Activated naive CD4-positive, alpha-beta T cell treated with anti-CD3 and anti-CD28 coated beads, Interleukin-2, amount 50 U/mL, for 72 hours (primary cell): ENCODE measurements around the gene RNF166. TPM values are rescaled to one million over a fixed set of nuclear protein-coding genes. Genes with fewer than 3 reads are reported as not detected.
A peak's percentile ranks its signal among the peaks of the same experiment; 100 is the strongest.
"Not testable (repeated sequence)": the region's sequence is repeated elsewhere in the genome, so short reads cannot be mapped to it uniquely, and the experiment has no call there.

Experiments used
- ATAC-seq, 2 donors: fragments of 150-1000 bp; cut with Tn5 transposase; 2 replicates each; pipeline ENCODE4 v1.10.0; 2021; ENCODE audit warnings: mild to moderate bottlenecking in 2 of 2, moderate library complexity in 2 of 2
- DNase-seq, 2 donors: peaks; one replicate each; pipeline ENCODE4 v3.0.0; 2021 to 2022; ENCODE audit warnings: low spot score in 2 of 2
- H3K27ac Mint-ChIP-seq, 2 donors: one replicate each; pipeline ENCODE4 v1.8.0; 2022; ENCODE audit warnings: mild to moderate bottlenecking in 2 of 2, mixed read lengths in 2 of 2
- H3K36me3 Mint-ChIP-seq, 2 donors: one replicate each; pipeline ENCODE4 v1.8.0; 2022; ENCODE audit warnings: mixed read lengths in 2 of 2
- H3K9me3 Mint-ChIP-seq, 2 donors: one replicate each; pipeline ENCODE4 v1.8.0; 2022; ENCODE audit warnings: mixed read lengths in 2 of 2
- total RNA-seq, 2 donors: library from RNA; stranded (reverse); gene quantifications; one replicate each; pipeline ENCODE4 v1.2.3, GENCODE V29; 2022

The RNF166 gene
- total RNA-seq, 2 donors from 2014 or later = 47.5 to 82.5 TPM

- Mint-ChIP-seq H3K27ac (peak overlapping the region; percentile 55 to 86), H3K36me3 (no peaks in the 10 kb centered on the region), H3K9me3 (no peaks in the 10 kb centered on the region)
- peak; percentile 72 to 77 for DNase-seq
- peak; percentile 69 to 75 for ATAC-seq
Observed at GRCh38 chr16:88681709-88682451, 24.3 kb downstream of the RNF166 start.

- peak in 1 of 2 donors; percentile 29 for ATAC-seq
- Mint-ChIP-seq H3K9me3 (no peaks in the 10 kb centered on the region), H3K36me3 (no peaks in the 10 kb centered on the region), H3K27ac (peak overlapping the region in 1 of 2 donors; percentile 86)
- DNase-seq = peak in 1 of 2 donors; percentile 56
Observed at GRCh38 chr16:88681084-88681680, 25.0 kb downstream of the RNF166 start.

GRCh38 chr16:88680554-88681083 is 25.6 kb downstream of the RNF166 start:
- Mint-ChIP-seq H3K36me3 (no peaks in the 10 kb centered on the region), H3K27ac (peak overlapping the region in 1 of 2 donors; percentile 86), H3K9me3 (no peaks in the 10 kb centered on the region)
- DNase-seq (no peak), ATAC-seq (no peak)

GRCh38 chr16:88678224-88678979 is 27.8 kb downstream of the RNF166 start:
- no peaks in the 10 kb centered on the region for H3K9me3 Mint-ChIP-seq

GRCh38 chr16:88677721-88678120 is 28.5 kb downstream of the RNF166 start:
- H3K36me3 Mint-ChIP-seq = no peaks in the 10 kb centered on the region

More at GRCh38 chr16:88678224-88678979, 27.8 kb downstream of the RNF166 start:
- ATAC-seq (no peak), DNase-seq (no peak)
- H3K36me3 Mint-ChIP-seq = no peaks in the 10 kb centered on the region
- no peak overlapping the region for H3K27ac Mint-ChIP-seq

GRCh38 chr16:88676502-88677242 is 29.5 kb downstream of the RNF166 start:
- Mint-ChIP-seq H3K36me3 (no peaks in the 10 kb centered on the region), H3K27ac (peak overlapping the region; percentile 9 to 35), H3K9me3 (no peaks in the 10 kb centered on the region)
- DNase-seq (no peak), ATAC-seq (no peak)

More at GRCh38 chr16:88677721-88678120, 28.5 kb downstream of the RNF166 start:
- H3K27ac Mint-ChIP-seq = peak overlapping the region in 1 of 2 donors; percentile 23
- no peaks in the 10 kb centered on the region for H3K9me3 Mint-ChIP-seq
- DNase-seq (no peak), ATAC-seq (no peak)

GRCh38 chr16:88673716-88674379 is 32.4 kb downstream of the RNF166 start:
- no peak for DNase-seq
- no peaks in the 10 kb centered on the region for H3K36me3 Mint-ChIP-seq
- no peaks in the 10 kb centered on the region for H3K9me3 Mint-ChIP-seq
- ATAC-seq = no peak
- H3K27ac Mint-ChIP-seq = peak overlapping the region in 1 of 2 donors; percentile 29

GRCh38 chr16:88672776-88673175 is 33.4 kb downstream of the RNF166 start:
- Mint-ChIP-seq H3K9me3 (no peaks in the 10 kb centered on the region), H3K27ac (no peak overlapping the region), H3K36me3 (no peaks in the 10 kb centered on the region)
- ATAC-seq = no peak
- DNase-seq = no peak

- no peaks in the 10 kb centered on the region for H3K9me3 Mint-ChIP-seq
- DNase-seq (no peak), ATAC-seq (no peak)
- H3K27ac Mint-ChIP-seq = no peak overlapping the region
- no peaks in the 10 kb centered on the region for H3K36me3 Mint-ChIP-seq
Observed at GRCh38 chr16:88671806-88672205, 34.4 kb downstream of the RNF166 start.

GRCh38 chr16:88669980-88670379 is 36.2 kb downstream of the RNF166 start:
- Mint-ChIP-seq H3K9me3 (no peaks in the 10 kb centered on the region), H3K27ac (no peak overlapping the region), H3K36me3 (no peaks in the 10 kb centered on the region)
- DNase-seq = no peak
- ATAC-seq = no peak

GRCh38 chr16:88669493-88669892 is 36.7 kb downstream of the RNF166 start:
- H3K9me3 Mint-ChIP-seq, H3K36me3 Mint-ChIP-seq, H3K27ac Mint-ChIP-seq, ATAC-seq, DNase-seq: not testable (repeated sequence)

- ATAC-seq (no peak), DNase-seq (no peak)
- H3K9me3 Mint-ChIP-seq = no peaks in the 10 kb centered on the region
- H3K36me3 Mint-ChIP-seq = no peaks in the 10 kb centered on the region
- H3K27ac Mint-ChIP-seq = no peak overlapping the region
Observed at GRCh38 chr16:88667461-88667860, 38.7 kb downstream of the RNF166 start.

GRCh38 chr16:88665570-88665969 is 40.6 kb downstream of the RNF166 start:
- DNase-seq (no peak), ATAC-seq (no peak)
- Mint-ChIP-seq H3K36me3 (peaks cover 0 to 5% of the 10 kb centered on the region in 2 donors), H3K9me3 (no peaks in the 10 kb centered on the region), H3K27ac (no peak overlapping the region)

- no peak for ATAC-seq
Observed at GRCh38 chr16:88665148-88665547, 41.1 kb downstream of the RNF166 start.

GRCh38 chr16:88662843-88663606 is 43.2 kb downstream of the RNF166 start, which contains the start of gene MVD:
Gene MVD (minus strand): TSS chr16:88663091. CDS start chr16:88663080, 11 bp downstream.
- peak; percentile 99 for ATAC-seq
- H3K27ac Mint-ChIP-seq = peak within 1 kb of the TSS; percentile 90 to 92
- DNase-seq = peak; percentile 95 to 99
- H3K9me3 Mint-ChIP-seq = no peaks in the 10 kb centered on the region
- peaks cover 0 to 5% of the 10 kb centered on the region in 2 donors for H3K36me3 Mint-ChIP-seq

More at GRCh38 chr16:88665148-88665547, 41.1 kb downstream of the RNF166 start:
- Mint-ChIP-seq H3K9me3 (no peaks in the 10 kb centered on the region), H3K36me3 (peaks cover 0 to 5% of the 10 kb centered on the region in 2 donors), H3K27ac (no peak overlapping the region)
- DNase-seq = no peak
